Upper lobe of left lung (tissue), 6 donors: Measurements from ENCODE around the gene CRISP3. TPM values are rescaled to one million over a fixed set of nuclear protein-coding genes. Genes with fewer than 3 reads are reported as not detected.

Experiments used
- ATAC-seq, 2 donors: fragments of 200-7000 bp; cut with Tn5 transposase; one replicate each; pipeline ENCODE4 v1.9.1; 2022; ENCODE audit warnings: mild to moderate bottlenecking in 2 of 2, moderate library complexity in 2 of 2; ENCODE audit not compliant: low FRiP score in 2 of 2
- DNase-seq, 2 donors: peaks; one replicate each; pipeline ENCODE4 v3.0.0-alpha.2; 2019 to 2020
- H3K27ac ChIP-seq, 4 donors: fragments of 200-600 bp; sonication (generic); one replicate each; pipeline ENCODE4 v1.5.1; 2016 to 2019
- H3K27me3 ChIP-seq, 4 donors: fragments of 200-600 bp; sonication (generic); one replicate each; pipeline ENCODE4 v1.5.1; 2017 to 2019
- H3K36me3 ChIP-seq, 4 donors: fragments of 200-600 bp; sonication (generic); one replicate each; pipeline ENCODE4 v1.5.1; 2016 to 2019
- H3K4me1 ChIP-seq, 4 donors: fragments of 200-600 bp; sonication (generic); one replicate each; pipeline ENCODE4 v1.5.1; 2018 to 2019
- H3K4me3 ChIP-seq, 4 donors: fragments of 200-600 bp; sonication (generic); one replicate each; pipeline ENCODE4 v1.5.1; 2017 to 2019; ENCODE audit warnings: mild to moderate bottlenecking in 2 of 4, moderate library complexity in 1 of 4
- H3K9me3 ChIP-seq, 4 donors: fragments of 200-600 bp; sonication (generic); one replicate each; pipeline ENCODE4 v1.5.1; 2018 to 2019
- EP300 ChIP-seq, 4 donors: sonication (generic); formaldehyde crosslinking; IDR thresholded peaks; one replicate each; pipeline ENCODE4 v1.5.1; 2017; ENCODE audit warnings: antibody characterized with exemption in 4 of 4, control low read depth in 2 of 4
- POLR2A ChIP-seq, 4 donors: fragments of 450-650 bp; IDR thresholded peaks; one replicate each; pipeline ENCODE4 v1.5.1; 2016 to 2017; ENCODE audit warnings: antibody characterized with exemption in 4 of 4, mild to moderate bottlenecking in 2 of 4
- POLR2AphosphoS5 ChIP-seq, 2 donors: sonication (generic); formaldehyde crosslinking; IDR thresholded peaks; one replicate each; pipeline ENCODE4 v1.5.1; 2017; ENCODE audit warnings: antibody characterized with exemption in 2 of 2
- WGBS, 2 donors: methylation state at CpG; one replicate each; pipeline ENCODE4 v1.1.5; 2017 to 2018; 5-methylcytosine and 5-hydroxymethylcytosine counted together
- total RNA-seq, 6 donors: library from RNA; depleted of rRNA in 4 of 6; stranded (reverse); fragments of >200 nt in 4 of 6; gene quantifications; one replicate each; pipeline versions ENCODE4 v1.1.0 to v1.2.1, GENCODE V29; 2016 to 2021
- TF ChIP-seq, protein P1 (sequence below), 6 experiments: fragments of 450-650 bp in 4 of 6; fragments of 200-600 bp in 2 of 6; sonication (generic) in 2 of 6; IDR thresholded peaks; one replicate each; pipeline ENCODE4 v1.5.1; 2016 to 2019; ENCODE audit warnings: antibody characterized with exemption in 6 of 6
- donor health status: DM: no; HTN: no; CAD: no; lungs with moderate emphysema.
- donor health status: DM: no; HTN: yes; CAD: no; lungs with severe emphysema.

CRISP3 gene, protein sequence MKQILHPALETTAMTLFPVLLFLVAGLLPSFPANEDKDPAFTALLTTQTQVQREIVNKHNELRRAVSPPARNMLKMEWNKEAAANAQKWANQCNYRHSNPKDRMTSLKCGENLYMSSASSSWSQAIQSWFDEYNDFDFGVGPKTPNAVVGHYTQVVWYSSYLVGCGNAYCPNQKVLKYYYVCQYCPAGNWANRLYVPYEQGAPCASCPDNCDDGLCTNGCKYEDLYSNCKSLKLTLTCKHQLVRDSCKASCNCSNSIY
- total RNA-seq = 1 to 10 TPM in 1 of 6 donors, under 1 TPM in 4, not detected in 1; 0.20 to 1.4 (median 0.81) TPM

DNA sequence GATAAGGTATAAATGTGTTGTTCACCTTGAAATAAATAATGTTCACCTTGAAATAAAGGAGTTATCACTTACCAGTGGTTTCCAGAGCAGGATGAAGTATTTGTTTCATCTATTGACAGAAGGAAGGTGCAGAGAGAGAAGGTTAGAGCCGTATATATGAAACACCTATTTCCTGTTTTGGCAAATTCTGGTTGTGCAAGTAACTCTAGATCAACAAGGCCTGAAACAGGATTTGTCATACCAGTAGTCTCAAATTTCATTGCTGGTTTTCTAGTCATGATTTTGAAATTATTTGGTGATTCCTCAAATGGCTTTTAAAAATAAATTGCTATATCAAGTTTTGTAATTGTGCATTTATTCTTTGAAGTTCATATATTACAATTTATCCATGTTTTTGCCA is at the start of gene CRISP3:
TSS of gene CRISP3 (minus strand) at position 130 of the 400 bp plus-strand sequence. CDS start at position 109, 21 bp downstream.
- Histone ChIP-seq H3K4me3 (no peak within 1 kb of the TSS), H3K4me1 (no peaks in the 10 kb centered on the region), H3K36me3 (no peaks in the 10 kb centered on the region), H3K9me3 (no peaks in the 10 kb centered on the region), H3K27me3 (no peaks in the 10 kb centered on the region), H3K27ac (no peak within 1 kb of the TSS)
- TF ChIP-seq POLR2AphosphoS5 (IDR thresholded peaks at IDR 0.05) (no peak), EP300 (IDR thresholded peaks at IDR 0.05) (no peak), POLR2A (IDR thresholded peaks at IDR 0.05) (no peak)
- DNase-seq (no peak), ATAC-seq (no peak)
- 15 to 22% methylated on average over 1 of the region's 1 CpG for WGBS, 2 donors

DNA sequence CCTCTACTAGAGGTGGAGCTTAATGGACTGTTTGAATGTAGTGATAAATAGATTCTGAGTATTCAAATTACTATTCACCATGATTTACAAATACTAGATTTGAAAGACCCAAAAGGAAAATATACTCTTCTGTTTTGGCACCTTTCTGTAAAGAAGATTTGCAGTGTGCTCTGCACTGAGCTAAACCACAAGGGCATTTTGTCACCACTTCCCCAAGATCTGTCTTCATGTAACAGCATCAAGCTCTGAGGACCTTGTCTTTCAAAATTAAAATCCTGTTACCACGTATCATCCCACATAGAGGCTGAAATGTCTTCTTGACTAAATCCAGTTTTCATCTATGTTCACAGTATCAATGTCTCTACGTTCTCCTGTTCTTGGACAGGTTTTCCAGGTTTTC is 46.2 kb upstream of the CRISP3 start:
- no peak for TF ChIP-seq POLR2A (IDR thresholded peaks at IDR 0.05)
- TF ChIP-seq, protein P1, sequence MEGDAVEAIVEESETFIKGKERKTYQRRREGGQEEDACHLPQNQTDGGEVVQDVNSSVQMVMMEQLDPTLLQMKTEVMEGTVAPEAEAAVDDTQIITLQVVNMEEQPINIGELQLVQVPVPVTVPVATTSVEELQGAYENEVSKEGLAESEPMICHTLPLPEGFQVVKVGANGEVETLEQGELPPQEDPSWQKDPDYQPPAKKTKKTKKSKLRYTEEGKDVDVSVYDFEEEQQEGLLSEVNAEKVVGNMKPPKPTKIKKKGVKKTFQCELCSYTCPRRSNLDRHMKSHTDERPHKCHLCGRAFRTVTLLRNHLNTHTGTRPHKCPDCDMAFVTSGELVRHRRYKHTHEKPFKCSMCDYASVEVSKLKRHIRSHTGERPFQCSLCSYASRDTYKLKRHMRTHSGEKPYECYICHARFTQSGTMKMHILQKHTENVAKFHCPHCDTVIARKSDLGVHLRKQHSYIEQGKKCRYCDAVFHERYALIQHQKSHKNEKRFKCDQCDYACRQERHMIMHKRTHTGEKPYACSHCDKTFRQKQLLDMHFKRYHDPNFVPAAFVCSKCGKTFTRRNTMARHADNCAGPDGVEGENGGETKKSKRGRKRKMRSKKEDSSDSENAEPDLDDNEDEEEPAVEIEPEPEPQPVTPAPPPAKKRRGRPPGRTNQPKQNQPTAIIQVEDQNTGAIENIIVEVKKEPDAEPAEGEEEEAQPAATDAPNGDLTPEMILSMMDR (IDR thresholded peaks at IDR 0.05) = no peak
- no peak for DNase-seq
- Histone ChIP-seq H3K4me1 (no peaks in the 10 kb centered on the region), H3K9me3 (no peaks in the 10 kb centered on the region), H3K27me3 (no peaks in the 10 kb centered on the region), H3K36me3 (no peaks in the 10 kb centered on the region), H3K27ac (no peak overlapping the region), H3K4me3 (no peak overlapping the region)
- no peak for ATAC-seq
- 61 to 66% methylated on average over 2 of the region's 2 CpGs for WGBS, 2 donors

DNA sequence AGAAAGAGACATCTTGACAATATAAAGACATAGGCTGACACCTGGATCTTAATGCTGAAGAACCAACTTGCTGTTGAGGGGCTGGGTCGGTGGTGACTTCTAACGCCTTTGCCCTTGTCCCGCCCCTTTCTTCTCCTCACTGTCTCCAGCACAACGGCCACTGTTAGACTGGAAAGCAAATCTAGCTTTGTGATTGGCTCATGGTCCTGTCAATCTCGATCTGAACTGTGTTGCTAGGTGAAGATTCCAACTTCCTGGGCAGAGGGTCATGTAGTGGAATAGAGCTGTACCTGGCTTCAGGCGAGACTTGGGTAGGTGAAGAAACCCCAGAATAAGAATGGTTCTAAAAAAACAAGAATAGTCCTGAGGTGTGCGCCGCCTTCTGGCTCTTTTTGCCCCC is 43.0 kb upstream of the CRISP3 start, which contains the start of gene PGK2:
TSS of gene PGK2 (minus strand) at position 110 of the 400 bp plus-strand sequence. CDS start at position 12, 98 bp downstream.
- no peak for ATAC-seq
- no peak within 1 kb of the TSS for H3K4me3 ChIP-seq
- no peaks in the 10 kb centered on the region for H3K4me1 ChIP-seq
- no peaks in the 10 kb centered on the region for H3K27me3 ChIP-seq
- TF ChIP-seq POLR2AphosphoS5 (IDR thresholded peaks at IDR 0.05) = no peak
- TF ChIP-seq EP300 (IDR thresholded peaks at IDR 0.05) = no peak
- TF ChIP-seq POLR2A (IDR thresholded peaks at IDR 0.05) = no peak
- TF ChIP-seq, protein P1 (IDR thresholded peaks at IDR 0.05) = no peak
- no peak for DNase-seq
- H3K9me3 ChIP-seq = no peaks in the 10 kb centered on the region
- WGBS, 2 donors = 86 to 90% methylated on average over 8 of the region's 8 CpGs
- no peak within 1 kb of the TSS for H3K27ac ChIP-seq
- H3K36me3 ChIP-seq = no peaks in the 10 kb centered on the region

DNA sequence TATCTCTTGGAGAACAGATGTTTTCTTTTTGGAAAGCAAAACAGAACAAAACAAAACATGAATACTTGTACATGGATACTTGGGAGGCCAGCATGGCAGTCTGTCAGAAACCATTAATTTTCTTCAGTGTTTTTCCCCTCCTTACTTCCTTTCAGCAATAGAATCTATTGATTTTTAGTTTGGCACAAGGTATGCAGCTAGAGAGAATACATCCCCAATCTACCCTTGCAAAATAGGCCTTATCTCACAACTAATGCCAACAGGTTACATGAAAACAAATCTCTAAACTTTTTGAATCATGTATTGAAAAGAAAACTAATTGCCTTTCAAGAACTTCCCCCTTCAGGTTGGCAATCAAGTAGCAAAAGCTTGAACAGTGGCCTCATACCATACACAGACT is 40.1 kb upstream of the CRISP3 start:
- no peak for ATAC-seq
- H3K27ac ChIP-seq = no peak overlapping the region
- H3K36me3 ChIP-seq = no peaks in the 10 kb centered on the region
- no peak for DNase-seq
- H3K9me3 ChIP-seq = no peaks in the 10 kb centered on the region
- TF ChIP-seq POLR2AphosphoS5 (IDR thresholded peaks at IDR 0.05) (no peak), EP300 (IDR thresholded peaks at IDR 0.05) (no peak), POLR2A (IDR thresholded peaks at IDR 0.05) (no peak)
- TF ChIP-seq, protein P1 (IDR thresholded peaks at IDR 0.05) = no peak
- no peak overlapping the region for H3K4me3 ChIP-seq
- H3K27me3 ChIP-seq = no peaks in the 10 kb centered on the region
- no peaks in the 10 kb centered on the region for H3K4me1 ChIP-seq

DNA sequence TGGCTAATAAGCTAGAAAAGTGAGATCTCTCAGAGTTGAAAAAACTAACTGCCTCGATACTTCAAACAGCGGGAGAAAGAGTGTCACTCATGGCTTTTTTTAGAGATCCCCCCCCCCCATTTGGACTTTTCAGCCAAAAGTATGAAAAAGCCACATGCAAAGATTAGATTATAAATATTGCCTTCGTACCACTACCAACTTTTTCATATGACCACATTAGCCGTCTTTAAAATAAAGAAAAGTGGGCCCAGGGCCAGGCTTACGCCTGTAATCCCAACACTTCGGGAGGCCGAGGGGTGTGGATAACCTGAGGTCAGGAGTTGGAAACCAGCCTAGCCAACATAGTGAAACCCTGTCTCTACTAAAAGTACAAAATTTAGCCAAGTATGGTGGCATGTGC is 38.5 kb upstream of the CRISP3 start:
- no peaks in the 10 kb centered on the region for H3K27me3 ChIP-seq
- H3K4me1 ChIP-seq = no peaks in the 10 kb centered on the region
- no peaks in the 10 kb centered on the region for H3K36me3 ChIP-seq
- no peak overlapping the region for H3K4me3 ChIP-seq
- 85 to 91% methylated on average over 7 of the region's 7 CpGs for WGBS, 2 donors
- no peak for DNase-seq
- no peak overlapping the region for H3K27ac ChIP-seq
- ATAC-seq = no peak
- H3K9me3 ChIP-seq = no peaks in the 10 kb centered on the region
- TF ChIP-seq POLR2AphosphoS5 (IDR thresholded peaks at IDR 0.05) (no peak), EP300 (IDR thresholded peaks at IDR 0.05) (no peak), POLR2A (IDR thresholded peaks at IDR 0.05) (no peak)
- TF ChIP-seq, protein P1 (IDR thresholded peaks at IDR 0.05) = no peak
